Testis (tissue), 3 donors: ENCODE measurements around the gene FBXO9. TPM values are rescaled to one million over a fixed set of nuclear protein-coding genes. Genes with fewer than 3 reads are reported as not detected.

Experiments
- DNase-seq: peaks from one replicate; pipeline ENCODE4 v3.0.0-alpha.2; 2019
- H3K27ac ChIP-seq, 2 donors: fragments of 200-600 bp; sonication (generic); one replicate each; pipeline ENCODE4 v1.5.1; 2019
- H3K27me3 ChIP-seq: fragments of 200-600 bp; sonication (generic); one replicate; pipeline ENCODE4 v1.5.1; 2019
- H3K36me3 ChIP-seq: fragments of 200-600 bp; sonication (generic); one replicate; pipeline ENCODE4 v1.5.1; 2017; ENCODE audit warnings: low read depth; ENCODE audit errors: missing control alignments
- H3K4me1 ChIP-seq: fragments of 200-600 bp; sonication (generic); one replicate; pipeline ENCODE4 v1.5.1; 2019
- H3K4me3 ChIP-seq, 2 donors: fragments of 200-600 bp; sonication (generic); one replicate each; pipeline ENCODE4 v1.5.1; 2017 to 2019
- H3K9me3 ChIP-seq: fragments of 200-600 bp; sonication (generic); one replicate; pipeline ENCODE4 v1.5.1; 2017
- POLR2A ChIP-seq: fragments of 450-650 bp; IDR thresholded peaks from one replicate; pipeline ENCODE4 v1.6.1; 2017; ENCODE audit warnings: antibody characterized with exemption, mild to moderate bottlenecking, moderate library complexity
- WGBS, 2 donors: methylation state at CpG; one replicate each; pipeline ENCODE4 v1.1.5; 2018; 5-methylcytosine and 5-hydroxymethylcytosine counted together
- intact Hi-C: fragments of 100-400 bp; cut with DNase I; formaldehyde crosslinking; loops from one replicate; pipeline ENCODE4 v1.15.1; 2023; ENCODE audit warnings: low total_unique reads
- polyA plus RNA-seq: library from polyadenylated mRNA; stranded (reverse); fragments of 350-450 nt; fragmentation: Illumina TruSeq; extraction: RNeasy Lipid Tissue Mini Kit (QIAGEN cat#74804); gene quantifications from one replicate; pipeline ENCODE4 v1.2.3, GENCODE V29; 2014; ENCODE audit warnings: low read depth, low replicate concordance; ENCODE audit not compliant: insufficient read depth
- total RNA-seq, 2 donors: library from RNA; depleted of rRNA; stranded (reverse); fragments of >200 nt; gene quantifications; one replicate each; pipeline ENCODE4 v1.2.3, GENCODE V29; 2016
- TF ChIP-seq, protein P1 (sequence below), 3 experiments: fragments of 450-650 bp in 2 of 3; fragments of 200-600 bp in 1 of 3; sonication (generic) in 1 of 3; IDR thresholded peaks; one replicate each; pipeline ENCODE4 v1.5.1; 2016 to 2019; ENCODE audit warnings: antibody characterized with exemption in 3 of 3, mild to moderate bottlenecking in 2 of 3, moderate library complexity in 1 of 3

Gene FBXO9
- total and polyA plus RNA-seq, 3 donors from 2014 or later: 75.1 to 81.6 (median 76.6) TPM

DNA sequence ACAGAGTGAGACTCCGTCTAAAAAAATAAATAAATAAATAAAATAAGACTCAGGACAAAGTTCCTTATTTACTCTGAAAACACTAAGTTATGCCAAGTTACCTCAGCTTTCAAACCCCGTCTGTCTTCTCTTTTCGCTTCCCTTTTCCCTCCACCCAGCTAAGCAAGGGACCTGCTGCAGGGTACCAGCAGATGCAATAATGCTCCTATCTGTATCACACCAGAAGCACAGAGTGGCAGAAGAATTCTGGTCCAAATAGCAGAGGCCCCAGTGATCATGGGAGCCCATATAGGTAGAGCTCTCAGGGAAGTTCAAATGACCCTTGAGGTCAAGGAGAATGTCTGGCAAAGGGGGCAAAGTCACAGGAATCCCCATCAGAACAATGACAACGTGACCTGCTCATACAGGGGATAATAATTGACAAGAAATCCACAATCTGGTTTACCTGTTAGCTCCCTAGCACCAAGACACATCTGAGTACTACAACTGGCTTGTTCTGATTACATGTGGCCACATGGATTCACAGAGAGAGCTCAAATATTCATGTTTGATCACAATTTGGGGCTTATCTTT is 74.7 kb downstream of the FBXO9 start:
- Histone ChIP-seq H3K27ac (no peak overlapping the region), H3K36me3 (no peaks in the 10 kb centered on the region), H3K4me3 (no peak overlapping the region), H3K4me1 (no peaks in the 10 kb centered on the region), H3K9me3 (no peaks in the 10 kb centered on the region), H3K27me3 (no peaks in the 10 kb centered on the region)
- WGBS, 2 donors: 74 to 84% methylated on average over 4 of the region's 4 CpGs
- intact Hi-C loops: no loop called here
- no peak for DNase-seq
- no peak for TF ChIP-seq POLR2A
- TF ChIP-seq, protein P1, sequence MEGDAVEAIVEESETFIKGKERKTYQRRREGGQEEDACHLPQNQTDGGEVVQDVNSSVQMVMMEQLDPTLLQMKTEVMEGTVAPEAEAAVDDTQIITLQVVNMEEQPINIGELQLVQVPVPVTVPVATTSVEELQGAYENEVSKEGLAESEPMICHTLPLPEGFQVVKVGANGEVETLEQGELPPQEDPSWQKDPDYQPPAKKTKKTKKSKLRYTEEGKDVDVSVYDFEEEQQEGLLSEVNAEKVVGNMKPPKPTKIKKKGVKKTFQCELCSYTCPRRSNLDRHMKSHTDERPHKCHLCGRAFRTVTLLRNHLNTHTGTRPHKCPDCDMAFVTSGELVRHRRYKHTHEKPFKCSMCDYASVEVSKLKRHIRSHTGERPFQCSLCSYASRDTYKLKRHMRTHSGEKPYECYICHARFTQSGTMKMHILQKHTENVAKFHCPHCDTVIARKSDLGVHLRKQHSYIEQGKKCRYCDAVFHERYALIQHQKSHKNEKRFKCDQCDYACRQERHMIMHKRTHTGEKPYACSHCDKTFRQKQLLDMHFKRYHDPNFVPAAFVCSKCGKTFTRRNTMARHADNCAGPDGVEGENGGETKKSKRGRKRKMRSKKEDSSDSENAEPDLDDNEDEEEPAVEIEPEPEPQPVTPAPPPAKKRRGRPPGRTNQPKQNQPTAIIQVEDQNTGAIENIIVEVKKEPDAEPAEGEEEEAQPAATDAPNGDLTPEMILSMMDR (IDR thresholded peaks at IDR 0.05): no peak

DNA sequence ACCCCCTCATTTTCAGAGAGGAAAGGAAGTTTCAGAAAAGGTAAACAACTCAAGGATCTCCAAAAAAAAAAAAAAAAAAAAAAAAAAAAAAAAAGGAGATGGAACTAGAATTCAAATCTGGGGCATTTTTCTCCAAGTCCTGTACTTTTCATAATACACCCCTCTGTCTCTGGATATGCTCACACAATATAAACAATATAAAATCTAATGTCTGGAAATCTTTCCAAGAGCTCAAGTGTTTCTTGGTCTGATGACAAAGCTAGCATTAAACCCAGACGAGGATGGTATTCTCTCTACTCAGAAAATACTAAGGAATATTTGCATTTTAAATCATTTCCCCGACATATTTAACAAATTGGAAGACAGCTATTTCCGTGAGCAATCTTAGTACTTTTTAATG is 77.6 kb downstream of the FBXO9 start:
- Histone ChIP-seq H3K36me3 (no peaks in the 10 kb centered on the region), H3K4me3 (no peak overlapping the region), H3K4me1 (no peaks in the 10 kb centered on the region), H3K9me3 (no peaks in the 10 kb centered on the region), H3K27ac (no peak overlapping the region), H3K27me3 (no peaks in the 10 kb centered on the region)
- no peak for DNase-seq
- intact Hi-C loops: no loop called here
- 74 to 94% methylated on average over 3 of the region's 3 CpGs for WGBS, 2 donors
- TF ChIP-seq, protein P1 (IDR thresholded peaks at IDR 0.05): no peak
- TF ChIP-seq POLR2A: no peak

DNA sequence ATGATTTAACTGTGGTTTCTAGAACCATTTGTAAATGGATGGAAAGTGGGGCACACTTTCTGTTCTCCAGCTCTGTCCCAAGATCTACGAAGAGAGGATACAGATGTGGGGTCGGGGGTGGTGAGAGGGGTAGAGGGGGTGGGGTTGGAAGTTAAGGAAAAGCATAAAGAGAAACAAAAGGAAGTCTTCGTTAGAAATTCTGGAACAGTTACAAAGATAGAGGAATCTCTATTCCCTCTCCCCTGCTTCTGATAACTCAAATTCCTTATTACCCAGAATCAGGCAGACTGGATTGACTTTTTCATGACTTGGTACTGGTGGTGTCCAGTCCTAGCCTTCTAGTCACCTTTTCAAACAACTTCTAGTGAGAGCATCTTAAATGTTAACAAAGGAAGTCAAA is 78.5 kb downstream of the FBXO9 start:
- no peaks in the 10 kb centered on the region for H3K4me1 ChIP-seq
- H3K36me3 ChIP-seq: no peaks in the 10 kb centered on the region
- no peak for DNase-seq
- 56 to 63% methylated on average over 3 of the region's 3 CpGs for WGBS, 2 donors
- TF ChIP-seq, protein P1 (IDR thresholded peaks at IDR 0.05): no peak
- TF ChIP-seq POLR2A: no peak
- H3K4me3 ChIP-seq: no peak overlapping the region
- no peaks in the 10 kb centered on the region for H3K27me3 ChIP-seq
- H3K9me3 ChIP-seq: no peaks in the 10 kb centered on the region
- no peak overlapping the region for H3K27ac ChIP-seq
- intact Hi-C loops: no loop called here

DNA sequence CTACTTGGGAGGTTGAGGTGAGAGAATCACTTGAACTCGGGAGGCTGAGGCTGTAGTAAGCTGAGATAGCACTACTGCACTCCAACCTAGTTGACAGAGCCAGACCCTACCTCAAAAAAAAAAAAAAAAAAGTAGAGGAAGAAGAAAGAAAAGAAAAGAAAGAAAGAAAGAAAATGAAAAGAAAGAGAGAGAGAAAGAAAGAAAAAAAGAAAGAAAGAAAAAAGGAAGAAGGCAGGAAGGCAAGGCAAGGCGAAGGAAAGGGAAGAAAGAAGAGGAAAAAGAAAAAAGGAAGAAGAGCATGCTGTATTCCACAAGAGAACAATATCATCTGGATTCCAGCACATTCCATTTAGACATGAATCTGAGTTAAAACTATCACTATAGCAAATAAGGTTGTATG is 79.6 kb downstream of the FBXO9 start:
- TF ChIP-seq, protein P1 (IDR thresholded peaks at IDR 0.05): no peak
- no peak for TF ChIP-seq POLR2A
- intact Hi-C loops: no loop called here
- Histone ChIP-seq H3K36me3 (no peaks in the 10 kb centered on the region), H3K27ac (no peak overlapping the region), H3K4me1 (no peaks in the 10 kb centered on the region), H3K27me3 (no peaks in the 10 kb centered on the region), H3K9me3 (no peaks in the 10 kb centered on the region), H3K4me3 (no peak overlapping the region)
- 79 to 81% methylated on average over 2 of the region's 2 CpGs for WGBS, 2 donors
- no peak for DNase-seq

DNA sequence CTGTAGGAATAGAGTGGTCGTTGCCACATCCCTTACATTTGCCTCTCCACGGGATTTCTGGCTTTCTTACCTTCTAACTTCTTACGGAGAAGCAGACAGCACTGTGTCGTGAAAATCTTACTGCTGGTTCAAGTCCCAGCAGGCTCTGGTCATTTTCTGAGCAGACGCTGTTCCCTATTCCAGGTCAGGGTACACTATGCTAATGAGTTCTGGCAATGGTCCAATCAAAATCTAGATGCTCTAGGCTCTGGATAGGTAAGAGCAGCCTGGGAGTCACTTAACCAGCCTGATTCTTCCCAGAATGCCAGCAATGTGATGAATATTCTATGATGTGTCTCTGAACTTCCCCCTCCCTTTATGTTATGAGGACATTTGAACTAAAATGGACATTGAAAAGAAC is 83.5 kb downstream of the FBXO9 start, which contains the start of gene GCM1:
Gene GCM1, minus strand, starts transcription at position 158 of the 400 bp plus-strand sequence. CDS start 3,209 bp downstream, outside the sequence.
- Histone ChIP-seq H3K36me3 (no peaks in the 10 kb centered on the region), H3K27me3 (no peaks in the 10 kb centered on the region), H3K9me3 (no peaks in the 10 kb centered on the region), H3K27ac (no peak within 1 kb of the TSS), H3K4me1 (no peaks in the 10 kb centered on the region), H3K4me3 (no peak within 1 kb of the TSS)
- intact Hi-C loops: no loop called here
- 70 to 85% methylated on average over 5 of the region's 5 CpGs for WGBS, 2 donors
- no peak for TF ChIP-seq POLR2A
- TF ChIP-seq, protein P1 (IDR thresholded peaks at IDR 0.05): no peak
- DNase-seq: no peak
